ENCODE results near the gene JAM3.

JAM3 gene

DNA sequence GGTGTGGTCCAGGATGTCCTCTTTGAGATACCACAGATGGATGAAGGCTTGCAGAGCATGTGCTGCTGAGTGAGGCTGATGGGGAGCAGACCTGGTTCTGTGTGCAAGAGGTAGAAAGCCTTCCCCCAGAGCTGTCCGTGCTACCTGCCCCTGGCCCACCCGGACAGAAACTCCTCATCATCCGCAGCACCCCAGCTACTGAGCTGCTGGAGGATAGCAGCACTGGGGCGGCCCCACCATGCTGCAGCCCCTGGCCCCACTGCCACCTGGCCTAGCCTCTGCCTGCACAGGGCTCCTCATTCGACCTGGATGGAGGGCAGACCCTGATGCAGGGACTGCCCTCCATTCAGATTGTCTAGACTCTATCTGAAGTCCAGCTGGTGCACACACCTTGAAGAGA, 104.4 kb downstream of the JAM3 start:
- no peaks in the 10 kb centered on the region for H3K27me3 ChIP-seq (replicated peaks; ENCODE audit: insufficient read depth, low read length)
- no peaks in the 10 kb centered on the region for H3K4me1 ChIP-seq (ENCODE audit: low read length)
- H3K4me3 ChIP-seq (ENCODE audit: low read length): no peak overlapping the region
- H3K36me3 ChIP-seq (replicated peaks; ENCODE audit: insufficient read depth, low read length): peaks cover 13% of the 10 kb centered on the region; the same call in 1 of the 2 replicates
- DNase-seq: no peak
- H3K9me3 ChIP-seq (replicated peaks; ENCODE audit: insufficient read depth, low read length): no peaks in the 10 kb centered on the region
- TF ChIP-seq EZH2 (optimal IDR thresholded peaks at IDR 0.05; ENCODE audit: low read depth, low read length) (no peak), EZH2phosphoT487 (IDR thresholded peaks at IDR 0.05; ENCODE audit: low read length) (no peak)
- TF ChIP-seq, protein P1, sequence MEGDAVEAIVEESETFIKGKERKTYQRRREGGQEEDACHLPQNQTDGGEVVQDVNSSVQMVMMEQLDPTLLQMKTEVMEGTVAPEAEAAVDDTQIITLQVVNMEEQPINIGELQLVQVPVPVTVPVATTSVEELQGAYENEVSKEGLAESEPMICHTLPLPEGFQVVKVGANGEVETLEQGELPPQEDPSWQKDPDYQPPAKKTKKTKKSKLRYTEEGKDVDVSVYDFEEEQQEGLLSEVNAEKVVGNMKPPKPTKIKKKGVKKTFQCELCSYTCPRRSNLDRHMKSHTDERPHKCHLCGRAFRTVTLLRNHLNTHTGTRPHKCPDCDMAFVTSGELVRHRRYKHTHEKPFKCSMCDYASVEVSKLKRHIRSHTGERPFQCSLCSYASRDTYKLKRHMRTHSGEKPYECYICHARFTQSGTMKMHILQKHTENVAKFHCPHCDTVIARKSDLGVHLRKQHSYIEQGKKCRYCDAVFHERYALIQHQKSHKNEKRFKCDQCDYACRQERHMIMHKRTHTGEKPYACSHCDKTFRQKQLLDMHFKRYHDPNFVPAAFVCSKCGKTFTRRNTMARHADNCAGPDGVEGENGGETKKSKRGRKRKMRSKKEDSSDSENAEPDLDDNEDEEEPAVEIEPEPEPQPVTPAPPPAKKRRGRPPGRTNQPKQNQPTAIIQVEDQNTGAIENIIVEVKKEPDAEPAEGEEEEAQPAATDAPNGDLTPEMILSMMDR (IDR thresholded peaks at IDR 0.05; ENCODE audit: low read length): no peak
- H3K27ac ChIP-seq (ENCODE audit: low read length): no peak overlapping the region
- no peaks in the 10 kb centered on the region for H3K79me2 ChIP-seq (ENCODE audit: low read length)
- no peak overlapping the region for H2AFZ ChIP-seq (ENCODE audit: low read length)
- 0 out of 2 replicates have a peak, but pooled peaks cover 5% of the 10 kb centered on the region for H3F3A ChIP-seq (ENCODE audit: insufficient read depth, low read length)
- no peaks in the 10 kb centered on the region for H4K20me1 ChIP-seq (ENCODE audit: insufficient read depth, low read length)
- H3K9me2 ChIP-seq (replicated peaks; ENCODE audit: insufficient read depth, low read length): no peaks in the 10 kb centered on the region
- H3K4me2 ChIP-seq (ENCODE audit: low read depth, low read length): no peak overlapping the region
- H3K9ac ChIP-seq (ENCODE audit: low read length): no peak overlapping the region

DNA sequence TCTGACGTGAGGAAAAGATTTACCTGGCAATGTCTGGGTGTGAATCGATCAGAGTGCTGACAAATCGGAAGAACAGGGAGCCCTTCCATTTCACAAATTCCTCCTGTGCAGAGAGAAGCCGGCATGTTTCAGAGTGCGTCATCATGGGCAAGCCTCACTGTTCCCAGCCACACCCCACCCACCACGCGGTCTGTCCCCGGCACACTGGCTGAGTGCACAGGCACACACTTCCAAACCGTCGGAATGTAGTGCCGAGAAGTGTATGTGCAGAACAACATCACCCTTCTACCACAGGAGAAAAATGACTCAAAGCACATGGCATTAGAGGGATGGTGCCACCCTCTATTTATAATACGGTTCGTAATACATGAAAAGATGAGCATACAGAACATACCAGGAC, 107.4 kb downstream of the JAM3 start:
- H3K9ac ChIP-seq (ENCODE audit: low read length): no peak overlapping the region
- H3K9me3 ChIP-seq (replicated peaks; ENCODE audit: insufficient read depth, low read length): no peaks in the 10 kb centered on the region
- peaks cover 21% of the 10 kb centered on the region; the same call in 1 of the 2 replicates for H3K36me3 ChIP-seq (replicated peaks; ENCODE audit: insufficient read depth, low read length)
- 0 out of 2 replicates have a peak, but pooled peaks cover 5% of the 10 kb centered on the region for H3F3A ChIP-seq (ENCODE audit: insufficient read depth, low read length)
- H3K27ac ChIP-seq (ENCODE audit: low read length): no peak overlapping the region
- H4K20me1 ChIP-seq (ENCODE audit: insufficient read depth, low read length): no peaks in the 10 kb centered on the region
- TF ChIP-seq EZH2phosphoT487 (IDR thresholded peaks at IDR 0.05; ENCODE audit: low read length) (no peak), EZH2 (optimal IDR thresholded peaks at IDR 0.05; ENCODE audit: low read depth, low read length) (no peak)
- TF ChIP-seq, protein P1 (IDR thresholded peaks at IDR 0.05; ENCODE audit: low read length): no peak
- no peaks in the 10 kb centered on the region for H3K9me2 ChIP-seq (replicated peaks; ENCODE audit: insufficient read depth, low read length)
- H3K4me2 ChIP-seq (ENCODE audit: low read depth, low read length): no peak overlapping the region
- H3K27me3 ChIP-seq (replicated peaks; ENCODE audit: insufficient read depth, low read length): no peaks in the 10 kb centered on the region
- no peak overlapping the region for H3K4me3 ChIP-seq (ENCODE audit: low read length)
- no peak for DNase-seq
- H3K79me2 ChIP-seq (ENCODE audit: low read length): no peaks in the 10 kb centered on the region
- H2AFZ ChIP-seq (ENCODE audit: low read length): no peak overlapping the region
- H3K4me1 ChIP-seq (ENCODE audit: low read length): no peaks in the 10 kb centered on the region

DNA sequence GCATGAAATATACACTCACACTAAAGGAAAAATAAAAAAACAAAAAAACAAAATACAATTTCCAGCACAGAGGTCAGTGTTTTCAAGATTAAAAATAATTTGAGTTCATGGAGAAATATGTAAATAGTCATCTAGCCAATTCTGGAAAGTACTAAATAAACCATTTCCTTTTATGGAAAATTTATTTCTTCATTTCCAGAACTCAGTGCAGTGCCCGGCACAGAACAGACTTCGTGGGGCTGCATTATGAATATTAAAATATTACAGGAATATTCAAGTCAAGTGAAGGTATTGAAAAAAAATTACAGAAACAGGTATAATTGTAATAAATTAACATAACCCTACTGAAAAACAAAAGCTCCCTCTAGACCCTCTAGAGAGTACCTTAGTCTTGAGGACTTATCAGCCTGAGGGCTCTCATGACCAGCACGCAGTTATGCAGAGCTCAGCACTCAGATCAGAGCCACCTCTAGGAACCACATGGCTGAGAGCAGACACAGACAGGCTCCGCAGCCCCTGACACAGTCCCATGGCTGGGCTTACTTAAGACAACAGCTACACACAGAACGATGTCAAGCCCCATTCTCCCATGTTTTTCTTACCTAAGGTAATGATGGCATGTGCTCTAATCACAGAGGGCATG, 109.3 kb downstream of the JAM3 start:
- TF ChIP-seq EZH2phosphoT487 (IDR thresholded peaks at IDR 0.05; ENCODE audit: low read length) (no peak), EZH2 (optimal IDR thresholded peaks at IDR 0.05; ENCODE audit: low read depth, low read length) (no peak)
- TF ChIP-seq, protein P1 (IDR thresholded peaks at IDR 0.05; ENCODE audit: low read length): no peak
- Histone ChIP-seq H3K4me3 (ENCODE audit: low read length) (no peak overlapping the region), H3K9me3 (replicated peaks; ENCODE audit: insufficient read depth, low read length) (no peaks in the 10 kb centered on the region), H3K36me3 (replicated peaks; ENCODE audit: insufficient read depth, low read length) (peaks cover 24% of the 10 kb centered on the region; the same call in 1 of the 2 replicates), H3K27ac (ENCODE audit: low read length) (no peak overlapping the region), H3K4me1 (ENCODE audit: low read length) (no peaks in the 10 kb centered on the region), H3K79me2 (ENCODE audit: low read length) (no peaks in the 10 kb centered on the region), H4K20me1 (ENCODE audit: insufficient read depth, low read length) (no peaks in the 10 kb centered on the region), H3K4me2 (ENCODE audit: low read depth, low read length) (no peak overlapping the region), H3F3A (ENCODE audit: insufficient read depth, low read length) (0 out of 2 replicates have a peak, but pooled peaks cover 5% of the 10 kb centered on the region), H3K27me3 (replicated peaks; ENCODE audit: insufficient read depth, low read length) (no peaks in the 10 kb centered on the region), H3K9me2 (replicated peaks; ENCODE audit: insufficient read depth, low read length) (no peaks in the 10 kb centered on the region), H3K9ac (ENCODE audit: low read length) (no peak overlapping the region), H2AFZ (ENCODE audit: low read length) (no peak overlapping the region)
- DNase-seq: no peak
